Inferior parietal cortex (tissue), 1 donor: ENCODE measurements around the gene CATSPER3.

Experiments
- DNase-seq: peaks from one replicate; pipeline ENCODE4 v3.0.0-alpha.2; 2016; ENCODE audit errors: extremely low spot score

CATSPER3 gene

DNA sequence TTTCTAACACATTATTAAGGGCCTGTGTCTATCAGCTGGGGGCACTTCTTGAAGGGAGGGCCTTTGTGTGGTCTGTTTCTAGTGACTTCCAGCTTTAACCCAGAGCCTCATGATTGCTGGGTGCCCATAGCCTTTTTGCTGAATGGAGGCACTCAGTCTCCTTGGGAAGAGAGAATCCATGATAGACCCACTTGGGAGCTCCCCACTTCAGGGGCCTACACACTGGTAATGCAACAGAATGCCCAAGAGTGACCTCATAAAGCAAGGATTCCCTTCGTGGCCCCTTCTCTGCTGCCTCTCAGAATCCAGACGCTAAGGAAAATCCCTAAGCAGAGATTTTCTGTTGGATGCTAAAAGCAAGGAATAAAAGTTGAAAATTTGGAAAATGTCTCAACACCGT is at the start of gene CATSPER3:
Gene CATSPER3, plus strand, starts transcription at position 301 of the 400 bp plus-strand sequence. Its CDS starts 85 bp downstream, at position 386.
- no peak for DNase-seq

GRCh38 chr5:134918861-134919260 is 48.8 kb upstream of the CATSPER3 start:
- DNase-seq, result no peak

DNA sequence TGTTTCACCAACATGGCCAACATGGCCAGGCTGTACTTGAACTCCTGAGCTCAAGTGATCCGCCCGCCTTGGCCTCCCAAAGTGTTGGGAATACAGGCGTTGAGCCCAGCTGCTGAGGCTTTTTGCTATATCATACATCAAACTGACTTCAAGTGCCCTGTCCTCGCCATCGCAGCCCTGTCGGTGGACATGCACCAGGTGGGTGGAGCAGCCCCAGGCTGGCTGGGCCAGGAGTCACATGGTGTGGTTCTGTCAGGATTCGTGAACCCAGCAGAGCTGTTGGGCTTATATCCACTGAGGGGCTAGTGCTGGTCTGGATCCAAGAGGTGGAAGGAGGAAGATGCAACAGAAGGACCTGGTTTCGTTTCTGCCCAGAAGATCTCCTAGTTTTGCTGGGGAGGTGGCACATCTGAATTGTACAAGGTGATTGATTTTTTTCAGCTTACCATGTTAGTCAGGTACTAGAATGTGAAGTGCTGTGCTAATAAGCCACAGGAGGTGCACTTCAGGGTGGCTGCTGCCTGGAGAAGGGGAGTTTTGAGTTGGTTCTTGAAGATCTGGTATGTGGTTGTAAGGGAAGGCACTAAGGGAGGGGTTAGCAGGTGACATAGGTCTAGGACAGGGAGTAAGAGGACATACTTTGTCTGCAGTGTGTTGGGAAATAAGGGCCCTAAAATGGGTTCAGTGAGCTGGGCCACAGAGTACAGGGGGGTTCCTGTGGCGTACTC is 46.7 kb upstream of the CATSPER3 start:
- no peak for DNase-seq

DNA sequence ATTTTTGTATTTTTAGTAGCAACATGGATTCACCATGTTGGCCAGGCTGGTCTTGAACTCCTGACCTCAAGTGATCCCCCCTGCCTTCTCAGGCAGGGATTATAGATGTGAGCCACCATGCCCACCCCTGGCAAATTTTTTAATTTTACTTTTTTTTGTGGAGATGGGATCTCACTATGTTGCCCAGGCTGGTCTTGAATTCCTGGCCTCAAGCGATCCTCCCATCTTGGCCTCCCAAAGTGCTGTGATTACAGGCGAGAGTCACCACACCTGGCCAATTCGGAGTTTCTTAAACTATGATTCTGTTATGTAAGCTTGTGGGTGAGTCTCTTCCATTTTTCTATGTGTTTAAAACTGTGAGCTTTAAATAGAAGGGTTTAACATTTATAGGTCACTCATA is 35.2 kb upstream of the CATSPER3 start:
- no peak for DNase-seq

DNA sequence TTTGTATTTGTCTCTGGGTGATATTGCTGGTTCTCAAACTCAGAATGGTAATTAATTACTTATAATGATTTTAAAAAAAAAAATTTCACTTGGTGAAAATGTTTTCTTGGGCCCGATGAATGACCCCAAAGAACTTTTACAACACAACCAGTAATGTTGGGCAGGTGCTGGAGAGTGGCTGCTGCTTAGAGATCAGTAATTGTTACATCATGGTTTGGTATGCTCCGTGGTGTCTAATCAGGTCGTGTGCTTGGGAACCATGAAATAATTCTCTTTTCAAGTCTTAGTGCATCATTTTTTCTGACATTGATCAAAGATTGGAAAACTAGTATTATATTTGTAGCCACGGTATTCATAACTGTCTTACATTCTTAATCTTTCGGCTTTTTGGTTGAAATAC is 33.5 kb upstream of the CATSPER3 start:
- DNase-seq, result no peak

- no peak for DNase-seq
Measured at GRCh38 chr5:134935711-134936602, 31.8 kb upstream of the CATSPER3 start.

DNA sequence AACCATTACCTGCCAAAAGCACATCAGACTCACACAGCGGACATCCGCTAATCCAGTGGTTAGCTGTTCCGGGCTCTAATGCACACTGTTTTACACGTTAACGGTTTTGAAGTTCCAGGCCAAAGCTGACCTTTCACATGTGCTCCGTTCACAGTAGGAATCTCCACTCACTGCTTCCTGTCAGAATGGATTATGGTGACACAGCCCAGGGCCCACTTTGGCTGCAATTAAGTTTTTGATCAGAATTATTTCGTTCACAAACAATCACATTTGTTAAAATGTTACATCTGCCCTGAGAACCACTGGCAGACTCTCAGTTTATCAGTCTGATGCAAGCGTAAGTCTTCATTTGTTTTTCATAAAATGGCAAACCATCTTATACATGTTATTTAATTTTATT is 30.2 kb upstream of the CATSPER3 start:
- no peak for DNase-seq

- no peak for DNase-seq
Measured at GRCh38 chr5:134938030-134938429, 29.7 kb upstream of the CATSPER3 start.

DNA sequence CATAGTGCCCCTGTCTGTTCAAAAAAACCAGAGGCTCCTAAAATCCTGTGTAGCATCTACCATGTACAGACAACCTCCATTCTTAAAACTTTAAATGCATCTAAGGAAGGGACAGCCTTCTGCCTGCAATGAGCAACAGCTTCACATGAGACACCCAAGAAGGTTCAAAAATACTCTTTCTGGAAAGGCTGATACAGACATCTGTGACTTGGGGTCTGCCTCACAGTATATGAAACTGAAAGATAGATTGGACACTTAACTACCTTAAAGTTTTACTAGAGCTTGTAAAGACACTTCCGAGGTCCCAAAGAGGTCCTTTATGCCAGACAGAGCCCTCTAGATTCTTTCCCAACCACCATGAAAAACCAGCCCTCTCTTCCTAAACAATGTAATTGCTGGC is 28.2 kb upstream of the CATSPER3 start:
- DNase-seq, result no peak

- DNase-seq, result no peak
Measured at GRCh38 chr5:134943547-134943946, 24.2 kb upstream of the CATSPER3 start.

- no peak for DNase-seq
Measured at GRCh38 chr5:134944630-134945029, 23.1 kb upstream of the CATSPER3 start.

DNA sequence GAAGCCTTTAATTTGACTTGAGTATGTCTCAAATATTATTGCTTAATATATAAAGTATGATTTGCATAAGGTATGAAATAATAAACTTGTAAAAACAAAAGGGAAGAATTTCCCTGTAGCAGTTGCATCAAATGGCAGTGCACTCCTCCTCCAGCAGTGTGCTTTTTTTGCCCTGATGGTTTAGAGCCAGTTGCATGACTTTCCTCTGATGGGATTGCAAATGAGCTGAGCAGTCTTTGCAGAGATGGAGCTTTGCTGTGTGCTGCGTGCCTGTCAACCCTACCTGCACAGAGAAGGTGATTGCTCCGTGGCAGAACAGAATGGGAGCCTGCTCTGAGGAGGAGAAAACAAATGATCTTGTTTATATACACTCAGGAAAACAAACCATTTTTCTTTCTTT is 22.7 kb upstream of the CATSPER3 start:
- no peak for DNase-seq

DNA sequence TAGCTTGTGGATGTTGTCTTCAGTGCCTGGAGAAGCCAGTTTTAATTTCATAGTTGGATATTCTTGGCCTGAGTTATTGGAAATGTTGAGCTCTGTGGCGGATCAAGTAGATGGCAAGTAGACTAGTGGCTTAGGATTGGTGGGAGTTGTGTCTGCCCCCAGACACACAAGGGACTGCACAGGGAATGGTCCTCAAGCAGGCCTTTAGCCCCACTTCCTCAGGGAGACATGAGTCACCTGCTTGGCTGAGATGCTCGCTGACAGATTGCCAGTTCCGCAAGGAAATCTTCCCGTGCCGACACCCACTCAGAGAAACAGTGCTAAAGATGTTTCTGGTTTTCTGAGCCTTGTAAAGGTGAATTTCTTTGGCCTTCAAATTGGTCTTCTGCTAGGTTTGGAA is 18.8 kb upstream of the CATSPER3 start:
- DNase-seq, result no peak

GRCh38 chr5:134949316-134949715 is 18.4 kb upstream of the CATSPER3 start:
- DNase-seq, result no peak

DNA sequence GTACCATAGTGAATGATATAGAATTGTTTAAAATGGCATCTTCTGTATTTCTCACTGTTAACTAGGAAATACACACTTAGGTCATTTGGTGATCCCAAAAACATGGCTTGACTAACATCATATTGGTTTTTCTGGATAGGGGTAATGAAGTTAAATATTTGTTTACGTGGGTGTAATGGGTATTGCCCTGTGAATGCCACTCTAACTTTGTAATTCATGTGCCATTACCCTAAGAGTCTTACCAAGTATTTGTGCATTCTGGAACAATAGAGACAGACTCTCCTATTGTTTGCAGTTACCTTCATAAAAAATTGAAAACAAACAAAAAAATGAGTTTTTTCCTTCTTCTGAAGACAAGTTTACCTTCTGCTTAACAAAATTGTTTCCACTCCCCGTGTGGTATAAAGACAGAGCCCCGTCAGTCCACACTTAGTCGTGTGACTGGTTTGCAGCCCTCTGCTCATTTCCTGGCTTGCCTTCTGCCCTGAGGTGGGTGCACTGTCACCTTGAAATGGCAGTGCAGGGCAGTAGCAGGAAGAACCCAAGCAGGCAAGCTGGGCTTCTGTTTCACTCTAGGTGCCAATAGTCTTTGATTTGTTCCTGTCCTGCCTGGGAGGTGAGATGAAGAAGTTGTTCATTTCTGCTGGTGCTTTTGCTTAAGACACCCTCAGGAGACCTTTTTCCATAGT is 9.6 kb upstream of the CATSPER3 start:
- DNase-seq, result no peak

DNA sequence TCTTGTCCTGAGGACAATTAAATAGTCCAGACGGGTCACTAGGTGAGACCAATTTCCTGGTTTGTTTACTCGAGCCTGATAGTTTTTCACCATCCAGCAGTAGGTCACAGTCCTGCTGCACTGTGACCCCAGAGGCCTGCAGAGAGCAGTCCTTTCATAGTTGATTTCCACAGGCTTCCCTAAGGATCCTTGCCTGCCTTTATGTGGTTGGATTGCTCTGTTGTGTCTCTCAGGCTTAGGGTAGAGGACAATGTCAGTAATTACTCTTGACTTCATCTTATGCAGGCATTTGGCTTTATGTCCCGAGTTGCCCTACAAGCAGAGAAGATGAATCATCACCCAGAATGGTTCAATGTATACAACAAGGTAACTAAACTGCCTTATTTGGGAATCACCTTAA is 9.0 kb upstream of the CATSPER3 start:
- no peak for DNase-seq

GRCh38 chr5:134963098-134963497 is 4.6 kb upstream of the CATSPER3 start:
- DNase-seq, result no peak

DNA sequence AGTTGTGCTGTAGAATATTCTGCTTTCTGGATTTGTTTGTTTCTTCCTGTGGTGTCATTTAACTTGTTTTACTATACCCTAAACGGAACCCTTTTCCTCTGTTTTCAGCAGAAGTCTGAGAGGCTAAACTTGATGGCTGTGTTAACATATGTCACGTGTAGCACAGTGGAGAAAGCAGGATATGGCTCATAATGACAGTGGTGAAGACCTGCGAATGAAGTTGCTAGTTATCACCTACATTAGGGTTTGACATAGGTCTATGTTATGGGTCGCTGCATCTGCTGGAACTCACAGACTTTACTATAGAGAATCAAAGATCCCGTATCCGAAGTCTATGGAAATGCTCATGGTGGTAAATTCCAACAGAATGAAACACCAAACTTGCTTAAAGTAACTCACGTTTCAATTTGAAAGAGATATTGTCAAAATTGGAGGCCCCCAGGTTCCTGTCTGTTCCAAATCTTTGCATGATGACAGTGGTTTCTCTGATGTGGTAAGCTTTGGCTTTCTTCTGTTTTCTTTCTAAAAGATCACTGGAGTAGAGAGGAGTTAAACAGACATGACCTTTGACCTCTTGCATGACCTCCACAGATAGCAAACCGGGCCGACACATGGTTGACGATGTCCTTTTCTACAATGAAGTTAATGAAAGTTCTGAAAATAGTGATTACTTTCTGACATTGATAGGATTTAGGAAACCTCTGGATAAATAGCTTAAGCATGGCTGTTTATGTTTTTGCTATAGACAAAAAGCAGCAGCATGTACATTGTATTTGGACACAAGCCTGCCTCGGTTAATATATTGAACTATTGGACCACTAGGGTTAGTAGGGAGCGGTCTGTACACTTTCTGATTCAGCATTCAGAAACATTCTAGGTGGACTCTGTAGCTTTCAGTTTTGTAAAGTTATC is 3.1 kb upstream of the CATSPER3 start:
- no peak for DNase-seq

DNA sequence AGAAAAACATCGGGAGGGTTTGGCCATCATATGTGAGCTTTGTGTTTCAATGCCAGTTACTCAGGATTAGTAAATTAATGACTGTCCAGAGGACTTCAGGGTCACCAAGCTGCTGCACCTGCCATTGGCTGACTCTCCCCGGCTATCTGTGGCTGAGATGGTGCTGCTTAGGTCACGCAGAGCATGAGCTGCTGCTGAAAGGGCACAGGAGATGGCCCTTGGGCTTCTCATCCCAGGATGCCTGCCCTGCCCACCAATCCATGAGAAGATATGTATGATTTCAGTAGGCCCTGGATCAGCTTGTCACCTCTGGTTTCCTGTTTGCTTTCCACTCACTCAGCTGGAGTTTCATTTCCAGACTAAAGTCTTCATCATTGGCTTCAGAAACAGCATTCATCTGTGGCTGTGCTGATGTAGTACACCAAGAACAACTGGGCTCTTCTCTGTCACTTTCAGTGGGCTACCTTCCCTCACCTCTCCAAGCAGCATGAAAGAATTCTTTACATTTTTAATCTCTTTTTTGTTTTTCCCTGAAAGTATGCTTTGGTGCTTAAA is 2.4 kb upstream of the CATSPER3 start:
- no peak for DNase-seq

- no peak for DNase-seq
Measured at GRCh38 chr5:134968055-134968454, 348 bp downstream of the CATSPER3 start.

GRCh38 chr5:134969166-134969565 is 1.5 kb downstream of the CATSPER3 start:
- no peak for DNase-seq
